GM18511 (cell line): Measurements from ENCODE around the gene ANKS1B.

Experiments used
- ATAC-seq: cut with Tn5 transposase; IDR thresholded peaks from one replicate; pipeline ENCODE4 v1.9.1; 2021; ENCODE audit warnings: mild to moderate bottlenecking, moderate library complexity; ENCODE audit not compliant: unreplicated experiment

ANKS1B gene

GRCh38 chr12:99097171-99097570, 887.6 kb downstream of the ANKS1B start:
- no peak for ATAC-seq

GRCh38 chr12:99093166-99093565, 891.6 kb downstream of the ANKS1B start:
- ATAC-seq = no peak

DNA sequence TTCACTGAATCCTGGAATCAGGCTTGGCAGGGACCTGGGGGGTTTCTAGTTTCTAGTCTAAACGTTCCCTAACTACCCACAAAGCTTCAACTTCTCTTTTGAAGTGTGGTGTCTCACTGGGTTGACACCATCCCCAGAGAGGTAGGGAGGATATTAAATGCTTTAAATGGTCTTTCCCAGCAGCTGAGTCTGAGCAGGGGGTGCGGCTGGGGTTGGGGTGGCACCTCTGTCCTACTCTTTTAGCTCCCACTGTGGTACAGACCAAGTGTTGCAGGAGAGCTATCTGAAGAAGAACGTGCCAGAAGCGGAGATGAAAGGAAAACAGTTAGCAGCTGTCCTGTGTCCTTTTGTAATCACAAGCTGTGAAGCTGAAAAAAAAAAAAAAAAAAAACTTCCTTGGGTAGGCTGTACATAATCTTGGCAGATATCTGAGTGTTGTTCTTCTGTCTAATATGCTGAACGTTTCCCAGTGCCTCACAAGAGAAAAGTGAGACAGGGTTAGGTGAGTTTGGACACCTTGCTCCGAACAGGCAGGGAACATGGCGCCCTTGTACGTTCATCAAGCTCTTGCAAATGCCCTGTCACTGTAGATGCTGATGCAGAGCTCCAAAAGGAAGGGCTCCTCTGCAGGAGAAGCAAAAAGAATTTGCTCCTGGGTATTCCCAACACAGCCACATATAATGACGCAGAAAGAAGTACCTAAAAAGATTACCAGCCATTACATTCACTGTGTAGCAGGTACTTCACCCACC, 892.5 kb downstream of the ANKS1B start:
- no peak for ATAC-seq

DNA sequence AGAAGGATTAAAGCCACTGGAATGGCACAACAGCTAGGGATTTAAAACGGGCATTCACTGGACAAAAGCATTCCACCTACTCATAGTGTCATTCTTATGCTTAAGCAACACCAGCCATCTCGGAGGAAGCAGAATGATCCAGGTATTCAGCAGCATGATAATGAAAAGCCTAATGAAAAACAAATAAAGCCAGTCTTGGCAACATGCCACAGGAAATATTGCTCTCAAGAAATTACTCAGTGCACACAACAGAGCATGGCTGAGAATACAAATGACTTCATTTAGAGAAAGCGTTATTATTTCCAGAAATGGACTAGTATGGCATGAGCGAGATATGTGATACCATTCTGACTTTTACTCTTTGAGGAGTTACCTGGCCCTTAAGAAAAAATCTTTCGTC, 897.5 kb downstream of the ANKS1B start:
- no peak for ATAC-seq

DNA sequence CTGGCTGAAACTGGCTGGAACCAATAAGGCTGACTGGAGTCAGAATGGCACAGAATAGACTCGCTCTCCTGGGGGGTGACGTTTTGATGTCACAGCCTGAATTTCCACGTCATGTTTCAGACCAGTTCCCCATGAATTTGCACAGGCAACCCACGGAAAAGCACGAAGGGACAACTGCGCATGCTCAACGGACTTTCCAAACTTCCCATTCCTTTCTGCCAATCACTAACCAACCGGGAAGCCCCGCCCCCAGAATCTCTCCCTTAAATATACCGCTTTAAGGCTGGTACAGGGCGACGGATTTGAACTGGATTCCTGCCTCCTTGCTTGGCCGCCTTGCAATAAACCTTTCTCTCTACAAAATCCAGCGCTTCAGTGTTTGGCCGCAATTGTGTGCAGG, 904.9 kb downstream of the ANKS1B start:
- no peak for ATAC-seq

DNA sequence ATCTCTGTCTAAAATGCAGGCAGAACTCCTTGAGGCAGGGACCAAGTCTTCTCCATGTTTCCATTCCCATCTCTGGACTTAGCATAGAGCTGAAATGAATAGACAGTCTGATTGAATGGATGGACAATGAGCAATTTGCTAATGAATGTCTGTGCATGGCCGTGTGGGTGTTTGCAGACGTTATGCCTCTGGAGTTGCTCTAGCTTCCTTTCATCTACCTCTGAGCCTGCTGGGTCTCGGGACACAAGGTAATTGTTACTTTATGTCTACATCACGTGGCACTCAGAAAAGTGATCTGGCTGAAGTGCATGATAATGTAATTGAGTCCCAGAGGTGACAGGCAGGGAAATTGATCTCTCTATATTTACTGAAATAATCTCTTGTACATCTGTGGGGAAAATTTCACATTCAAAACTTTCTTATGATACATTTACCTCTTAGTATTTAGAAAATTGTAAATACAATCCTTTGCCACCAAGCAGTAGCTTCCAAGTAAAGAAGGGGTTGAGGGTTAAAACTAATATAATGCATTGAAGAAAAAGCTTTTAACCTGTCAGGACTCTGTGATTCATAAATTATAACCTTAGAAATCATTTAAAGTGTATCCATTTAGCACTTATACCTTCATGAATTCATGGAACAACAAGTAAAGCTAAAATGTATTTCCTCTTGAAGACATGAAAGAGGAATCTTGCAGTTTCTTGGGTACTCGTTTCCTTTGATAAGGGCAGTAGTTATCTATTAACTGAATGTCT, 915.6 kb downstream of the ANKS1B start:
- no peak for ATAC-seq

GRCh38 chr12:99067171-99067785, 917.5 kb downstream of the ANKS1B start:
- ATAC-seq = no peak

DNA sequence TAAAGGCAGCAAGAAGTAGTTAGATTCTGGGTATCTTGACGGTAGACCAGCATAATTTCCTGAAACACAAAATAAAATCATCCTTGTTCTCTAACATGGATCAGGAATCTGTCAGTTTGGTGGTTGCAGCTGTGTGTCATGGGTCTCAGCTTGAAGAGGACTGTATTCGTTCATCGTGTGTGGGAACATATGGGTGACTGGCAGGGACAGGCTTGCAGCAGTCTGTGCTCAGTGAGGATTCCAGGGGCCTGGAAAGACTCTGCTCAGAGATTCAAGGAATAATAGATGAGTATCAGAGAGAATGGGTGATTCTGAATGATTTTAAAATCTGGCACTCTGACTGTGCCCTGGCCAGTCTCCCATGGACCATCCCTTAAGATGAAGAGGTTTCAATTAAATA, 918.0 kb downstream of the ANKS1B start:
- no peak for ATAC-seq

- ATAC-seq = no peak
Measured at GRCh38 chr12:99063182-99063581, 921.6 kb downstream of the ANKS1B start.

GRCh38 chr12:99059824-99060511, 924.8 kb downstream of the ANKS1B start:
- no peak for ATAC-seq

DNA sequence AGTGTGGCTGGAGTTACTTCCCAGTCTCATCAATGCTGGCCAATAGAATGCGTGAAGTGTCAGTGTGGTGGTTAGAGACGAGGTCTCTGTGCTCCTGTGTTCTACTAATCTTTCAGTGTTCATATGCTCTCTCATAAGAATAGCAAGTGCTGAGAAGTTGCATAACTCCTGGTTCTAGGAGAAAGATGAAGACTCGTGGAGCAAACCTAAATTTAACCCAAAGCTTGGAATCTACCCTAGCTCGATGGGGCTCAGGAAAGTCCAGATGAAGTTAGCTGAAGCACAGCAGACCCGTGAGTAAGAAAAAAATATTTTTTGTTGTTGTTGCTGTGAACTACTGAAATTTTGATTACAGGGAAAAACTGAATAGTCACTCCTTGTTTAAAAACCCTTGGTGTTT, 927.1 kb downstream of the ANKS1B start:
- ATAC-seq = no peak

- no peak for ATAC-seq
Measured at GRCh38 chr12:99056186-99056585, 928.5 kb downstream of the ANKS1B start.

DNA sequence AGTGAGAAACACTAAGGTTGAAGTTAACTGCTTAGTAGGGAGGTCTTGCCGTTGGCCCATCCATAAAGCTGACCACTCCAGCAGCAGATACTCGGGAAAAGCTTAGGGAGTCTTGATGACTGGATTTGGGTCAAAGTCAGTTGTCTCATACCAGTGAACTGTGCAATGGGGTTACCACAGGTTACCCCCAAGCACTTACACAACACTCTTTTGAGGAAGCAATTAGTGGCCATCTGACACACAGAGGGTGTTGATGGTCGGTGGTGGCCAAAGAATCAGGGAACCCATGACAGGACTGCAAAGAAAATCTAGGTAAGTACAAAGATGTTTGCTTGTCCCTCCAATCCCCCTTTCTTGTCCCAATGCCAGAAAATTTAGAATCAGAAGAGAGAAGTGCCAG, 929.4 kb downstream of the ANKS1B start:
- no peak for ATAC-seq

- no peak for ATAC-seq
Measured at GRCh38 chr12:99054601-99055128, 930.1 kb downstream of the ANKS1B start.

DNA sequence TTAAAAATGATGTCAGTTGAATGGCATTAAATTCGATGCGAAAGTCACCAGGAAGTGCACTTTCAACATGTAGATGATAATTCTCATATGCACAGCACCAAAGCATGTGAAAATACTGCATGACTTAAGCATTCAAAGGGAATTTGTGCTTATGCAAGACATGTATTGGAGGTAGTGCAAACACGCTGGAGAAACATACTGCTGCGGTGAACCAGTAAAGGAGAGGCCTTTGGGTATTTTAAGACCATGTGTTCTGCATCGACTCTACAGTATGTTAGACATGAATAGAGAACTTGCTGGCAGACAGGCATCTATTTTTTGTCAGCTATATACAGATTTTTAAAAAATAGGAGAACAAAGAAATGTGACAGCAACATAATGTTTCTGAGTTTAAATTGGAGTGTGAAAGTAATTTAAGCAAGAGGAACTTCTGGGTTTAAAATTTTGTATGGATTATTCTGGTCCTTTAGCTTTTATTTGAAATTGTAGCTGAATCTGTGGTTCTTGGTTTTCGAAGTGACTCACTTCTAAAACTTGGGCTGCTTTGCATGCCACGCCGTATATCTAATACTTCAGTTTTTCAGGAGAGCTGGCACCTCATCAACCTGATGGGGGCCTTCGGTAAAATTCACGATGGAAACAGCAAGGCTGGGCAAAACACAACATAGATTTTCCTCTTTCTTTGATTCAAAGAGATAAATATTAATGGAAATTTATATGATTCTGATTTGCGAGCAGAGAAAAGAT, 930.9 kb downstream of the ANKS1B start:
- ATAC-seq = no peak

GRCh38 chr12:99049774-99050173, 935.0 kb downstream of the ANKS1B start:
- no peak for ATAC-seq

- no peak for ATAC-seq
Measured at GRCh38 chr12:99045158-99045557, 939.6 kb downstream of the ANKS1B start.

DNA sequence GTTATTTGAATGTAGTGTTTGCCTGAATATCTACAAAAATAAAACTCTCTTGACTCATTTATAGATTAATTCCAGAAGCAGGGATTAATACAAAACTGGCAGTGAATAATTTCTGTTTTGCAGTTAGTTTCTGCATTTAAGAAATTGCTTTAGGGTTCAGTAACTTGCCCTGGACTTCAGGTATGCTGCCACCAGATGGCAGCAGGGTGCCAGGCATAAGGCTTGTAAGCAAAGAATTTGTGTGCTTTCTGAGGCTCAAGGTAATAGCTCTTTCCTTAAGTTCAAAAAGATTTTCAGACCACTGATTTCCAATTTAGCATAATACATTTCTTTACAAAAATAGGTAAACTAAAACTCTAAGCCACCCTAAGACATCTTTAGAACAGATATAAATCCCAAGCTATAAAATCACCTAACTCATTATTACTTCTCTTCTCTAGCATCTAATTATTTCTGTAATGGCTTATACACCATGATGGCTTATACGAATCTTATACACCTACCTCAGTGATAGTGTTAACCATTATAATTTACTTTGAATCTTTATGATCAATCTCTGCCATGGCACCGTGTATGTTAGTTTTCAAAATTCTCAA, 941.3 kb downstream of the ANKS1B start:
- ATAC-seq = no peak

DNA sequence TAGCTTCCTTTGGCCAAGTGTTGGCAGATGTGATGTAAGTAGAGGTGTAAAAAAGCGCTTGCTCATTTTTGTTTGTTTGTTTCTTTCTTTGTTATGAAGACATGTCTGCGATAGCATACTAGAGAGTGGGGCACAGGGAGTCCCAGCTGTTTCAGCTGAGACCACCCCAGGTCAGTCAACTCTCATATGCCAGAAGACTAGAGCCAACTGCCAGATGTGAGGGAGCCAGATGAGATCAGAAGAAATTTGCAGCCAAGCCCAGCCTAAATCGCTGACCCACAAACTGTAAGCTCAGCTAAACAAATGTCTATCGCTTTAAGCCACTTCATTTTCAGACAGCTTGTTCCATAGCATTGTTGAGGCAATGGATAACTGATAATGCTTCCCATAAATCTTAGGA, 942.5 kb downstream of the ANKS1B start:
- ATAC-seq = no peak
